Cardiac muscle cell (in vitro differentiated cells and primary cell): ENCODE data around the gene CACNA1C. TPM values are rescaled to one million over a fixed set of nuclear protein-coding genes. Genes with fewer than 3 reads are reported as not detected.

ENCODE experiments used
- DNase-seq, 2 donors: peaks; one replicate each; pipeline versions ENCODE4 v3.0.0 to v3.0.0-alpha.2; 2010 to 2017; ENCODE audit warnings: low read depth in 1 of 2, low spot score in 1 of 2
- H3K27ac ChIP-seq: fragments of 200-600 bp; sonication (generic); 2 replicates; pipeline ENCODE4 v1.5.1; 2016
- H3K27me3 ChIP-seq: fragments of 200-600 bp; sonication (generic); 2 replicates; pipeline ENCODE4 v1.6.0; 2016; ENCODE audit warnings: control low read depth
- H3K36me3 ChIP-seq: fragments of 200-600 bp; sonication (generic); 2 replicates; pipeline ENCODE4 v1.5.1; 2016; ENCODE audit warnings: control low read depth
- H3K4me1 ChIP-seq: fragments of 200-600 bp; sonication (generic); 2 replicates; pipeline ENCODE4 v1.8.1; 2017; ENCODE audit warnings: low read depth, mild to moderate bottlenecking, mixed run types
- H3K4me3 ChIP-seq: fragments of 200-600 bp; sonication (generic); 2 replicates; pipeline ENCODE4 v1.5.1; 2016; ENCODE audit warnings: mild to moderate bottlenecking
- H3K9me3 ChIP-seq: fragments of 200-600 bp; sonication (generic); 2 replicates; pipeline ENCODE4 v1.5.1; 2017; ENCODE audit warnings: low read depth, mild to moderate bottlenecking, control low read depth
- polyA plus RNA-seq: library from polyadenylated mRNA; unstranded; fragments of >200 nt; fragmentation: Nextera tagmentation; extraction: Ambion mirVana; gene quantifications from 2 replicates; pipeline ENCODE4 v1.2.1, GENCODE V29; 2016
- total RNA-seq: library from RNA; depleted of rRNA; stranded (reverse); fragments of >200 nt; gene quantifications from 2 replicates; pipeline ENCODE4 v1.2.3, GENCODE V29; 2016
- TF ChIP-seq, protein P1 (sequence below): IDR thresholded peaks from 2 replicates; pipeline ENCODE4 v1.5.1; 2012; ENCODE audit warnings: low read depth, mild to moderate bottlenecking, low read length

CACNA1C gene
- total and polyA plus RNA-seq, 2 experiments from 2014 or later = 40.8 to 77.8 TPM

DNA sequence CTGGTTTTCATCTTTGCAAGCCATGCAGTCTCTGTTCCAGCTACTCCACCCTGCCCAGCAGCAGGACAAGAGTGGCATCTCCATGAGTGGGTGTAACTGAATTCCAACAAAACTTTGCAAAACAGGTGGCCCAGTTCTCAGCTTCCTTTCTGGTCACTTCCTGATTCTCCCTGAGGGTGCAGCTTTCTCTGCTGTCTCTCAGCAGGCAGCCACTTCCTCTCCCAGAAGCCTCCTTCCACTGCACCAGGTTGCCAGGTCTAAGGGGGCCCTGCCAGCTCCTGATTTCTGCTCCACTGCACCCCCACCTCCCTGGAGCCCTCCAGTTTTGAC is 400.9 kb downstream of the CACNA1C start:
- TF ChIP-seq, protein P1, sequence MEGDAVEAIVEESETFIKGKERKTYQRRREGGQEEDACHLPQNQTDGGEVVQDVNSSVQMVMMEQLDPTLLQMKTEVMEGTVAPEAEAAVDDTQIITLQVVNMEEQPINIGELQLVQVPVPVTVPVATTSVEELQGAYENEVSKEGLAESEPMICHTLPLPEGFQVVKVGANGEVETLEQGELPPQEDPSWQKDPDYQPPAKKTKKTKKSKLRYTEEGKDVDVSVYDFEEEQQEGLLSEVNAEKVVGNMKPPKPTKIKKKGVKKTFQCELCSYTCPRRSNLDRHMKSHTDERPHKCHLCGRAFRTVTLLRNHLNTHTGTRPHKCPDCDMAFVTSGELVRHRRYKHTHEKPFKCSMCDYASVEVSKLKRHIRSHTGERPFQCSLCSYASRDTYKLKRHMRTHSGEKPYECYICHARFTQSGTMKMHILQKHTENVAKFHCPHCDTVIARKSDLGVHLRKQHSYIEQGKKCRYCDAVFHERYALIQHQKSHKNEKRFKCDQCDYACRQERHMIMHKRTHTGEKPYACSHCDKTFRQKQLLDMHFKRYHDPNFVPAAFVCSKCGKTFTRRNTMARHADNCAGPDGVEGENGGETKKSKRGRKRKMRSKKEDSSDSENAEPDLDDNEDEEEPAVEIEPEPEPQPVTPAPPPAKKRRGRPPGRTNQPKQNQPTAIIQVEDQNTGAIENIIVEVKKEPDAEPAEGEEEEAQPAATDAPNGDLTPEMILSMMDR = no peak
- H3K9me3 ChIP-seq = no peaks in the 10 kb centered on the region
- peaks cover 2% of the 10 kb centered on the region for H3K36me3 ChIP-seq
- no peak overlapping the region for H3K27ac ChIP-seq
- no peaks in the 10 kb centered on the region for H3K4me1 ChIP-seq
- no peak overlapping the region for H3K4me3 ChIP-seq
- no peaks in the 10 kb centered on the region for H3K27me3 ChIP-seq
- no peak for DNase-seq

DNA sequence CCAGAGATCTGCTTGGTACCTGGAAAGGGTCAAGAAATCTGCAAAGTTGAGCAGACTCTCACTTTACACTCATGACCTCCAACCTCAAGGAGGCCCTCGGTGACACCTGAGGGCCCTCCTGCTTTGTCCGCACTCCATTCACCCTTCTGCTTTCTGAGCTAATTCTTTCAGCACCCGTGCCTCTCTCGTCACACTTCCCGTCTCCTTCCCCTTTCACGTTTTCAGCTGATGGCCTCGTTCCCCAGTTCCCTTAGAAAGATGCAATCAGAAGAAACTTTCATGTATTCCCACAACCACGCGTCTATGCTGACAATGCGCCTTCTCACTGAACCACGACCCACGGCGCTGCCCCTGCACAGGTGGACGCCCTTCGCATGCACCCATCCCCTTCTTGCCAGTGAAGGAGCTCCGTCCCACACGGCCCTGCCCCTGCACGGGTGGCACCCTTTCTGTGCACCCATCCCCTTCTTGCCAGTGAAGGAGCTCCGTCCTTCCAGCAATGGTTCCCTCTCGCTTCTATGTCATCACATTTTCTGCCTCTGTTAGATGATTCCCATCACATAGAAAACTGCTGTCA is 401.9 kb downstream of the CACNA1C start:
- TF ChIP-seq, protein P1 = no peak
- H3K9me3 ChIP-seq = no peaks in the 10 kb centered on the region
- DNase-seq = no peak

DNA sequence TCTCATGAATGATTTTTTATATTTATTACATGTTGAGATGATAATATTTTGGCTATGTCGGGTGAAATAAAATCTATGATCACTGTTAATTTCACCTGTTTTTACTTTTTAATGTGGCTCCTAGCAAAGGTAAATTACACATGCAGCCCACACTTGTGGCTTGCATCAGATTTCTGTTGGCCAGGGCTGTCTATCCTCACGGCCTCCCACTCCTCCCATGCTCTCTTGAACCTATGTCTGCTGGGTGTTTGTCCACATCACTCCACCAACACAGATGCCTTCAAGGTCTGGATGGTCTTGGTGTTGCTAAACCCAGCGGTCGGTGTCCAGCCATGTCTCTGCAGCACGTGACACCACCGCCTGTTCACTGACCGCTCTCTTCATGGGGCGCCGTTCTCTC is 402.6 kb downstream of the CACNA1C start:
- Histone ChIP-seq H3K4me1 (no peaks in the 10 kb centered on the region), H3K27me3 (no peaks in the 10 kb centered on the region), H3K36me3 (peaks cover 5% of the 10 kb centered on the region), H3K27ac (no peak overlapping the region), H3K9me3 (no peaks in the 10 kb centered on the region), H3K4me3 (no peak overlapping the region)
- TF ChIP-seq, protein P1 = no peak
- no peak for DNase-seq

More for the DNA sequence above, 401.9 kb downstream of the CACNA1C start:
- Histone ChIP-seq H3K27ac (no peak overlapping the region), H3K27me3 (no peaks in the 10 kb centered on the region), H3K36me3 (peaks cover 2% of the 10 kb centered on the region), H3K4me1 (no peaks in the 10 kb centered on the region), H3K4me3 (no peak overlapping the region)

DNA sequence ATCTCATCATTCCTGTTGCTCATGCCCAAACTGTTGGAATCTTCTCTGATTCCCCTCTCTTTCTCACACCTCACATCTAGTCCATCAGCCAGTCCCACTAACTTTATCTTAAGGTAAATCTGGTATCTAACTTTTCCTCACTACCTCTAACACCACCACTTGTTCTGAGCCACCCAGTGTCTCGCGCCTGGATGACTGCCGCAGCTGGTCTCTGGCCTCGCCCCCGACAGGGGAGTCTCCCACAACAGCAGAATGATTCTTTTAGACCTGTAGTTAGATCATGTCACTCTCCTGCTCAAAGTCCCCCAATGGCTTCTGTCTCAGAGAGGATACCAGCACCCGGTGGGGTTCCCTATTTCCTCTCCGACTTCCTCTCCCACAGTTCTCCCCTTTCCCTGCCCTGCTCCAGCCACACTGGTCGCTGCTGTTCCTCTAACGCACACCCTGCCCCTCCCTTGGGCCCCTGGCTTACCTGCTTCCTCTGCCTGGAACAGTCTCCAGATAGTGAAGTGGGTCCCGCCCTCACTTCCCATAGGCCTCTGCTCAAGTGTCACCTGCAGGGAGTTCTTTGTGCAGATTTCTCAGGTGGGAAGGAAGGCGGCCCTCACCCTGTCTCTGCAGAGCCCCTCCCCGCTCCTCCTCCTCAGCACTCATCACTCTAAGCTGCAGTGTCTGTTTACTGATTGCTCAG is 403.5 kb downstream of the CACNA1C start:
- Histone ChIP-seq H3K27ac (no peak overlapping the region), H3K4me1 (no peaks in the 10 kb centered on the region)
- DNase-seq = no peak

DNA sequence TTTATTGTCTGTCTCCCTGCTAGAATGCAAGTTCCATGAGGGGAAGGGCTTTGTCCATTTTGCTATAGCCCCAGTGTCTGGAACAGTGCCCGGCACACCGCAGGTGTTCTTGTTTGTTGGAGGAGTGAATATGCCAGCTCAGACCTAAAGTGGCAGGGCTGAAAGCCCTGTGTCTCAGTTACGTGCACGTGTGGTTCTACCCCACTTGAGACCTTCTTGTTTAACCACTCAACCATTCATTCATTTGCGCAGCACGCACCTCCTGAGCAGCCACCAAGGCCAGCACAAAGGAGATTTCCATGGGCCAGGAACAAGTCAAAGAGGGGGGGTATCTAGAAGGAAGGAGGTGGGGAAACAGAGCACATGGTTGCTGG is 404.0 kb downstream of the CACNA1C start:
- Histone ChIP-seq H3K4me1 (no peaks in the 10 kb centered on the region), H3K27me3 (no peaks in the 10 kb centered on the region), H3K27ac (no peak overlapping the region), H3K9me3 (no peaks in the 10 kb centered on the region), H3K4me3 (no peak overlapping the region), H3K36me3 (peaks cover 5% of the 10 kb centered on the region)
- DNase-seq = no peak
- TF ChIP-seq, protein P1 = no peak

More for the DNA sequence above, 403.5 kb downstream of the CACNA1C start:
- H3K36me3 ChIP-seq = peaks cover 5% of the 10 kb centered on the region
- TF ChIP-seq, protein P1 = no peak
- H3K9me3 ChIP-seq = no peaks in the 10 kb centered on the region
- H3K4me3 ChIP-seq = no peak overlapping the region
- no peaks in the 10 kb centered on the region for H3K27me3 ChIP-seq
